Panc1 (cell line): ENCODE measurements around the gene PRPF19. TPM values are rescaled to one million over a fixed set of nuclear protein-coding genes. Genes with fewer than 3 reads are reported as not detected.

Experiments
- ATAC-seq: fragments of 200-7000 bp; cut with Tn5 transposase; 2 replicates; pipeline ENCODE4 v1.9.1; 2020; ENCODE audit warnings: mild to moderate bottlenecking, moderate library complexity
- BruUV-seq: library from RNA; stranded (reverse); fragments of 400-500 nt; replicated peaks from 2 replicates; lab custom pipeline; 2021; lab: Mats Ljungman, UMichigan
- CTCF ChIA-PET: fragments of 300-600 bp; sonication (Branson Sonifier 250); formaldehyde crosslinking; loops from one replicate; lab custom pipeline; 2022; ENCODE audit warnings: antibody characterized with exemption; lab: Charles Lee
- POLR2A ChIA-PET: fragments of 300-600 bp; sonication (Branson Sonifier 250); formaldehyde crosslinking; loops from one replicate; lab custom pipeline; 2022; ENCODE audit warnings: antibody characterized with exemption; lab: Charles Lee
- DNase-seq: peaks from one replicate; pipeline ENCODE4 v3.0.0-alpha.2; 2010; ENCODE audit warnings: low read depth, low spot score
- H3K27ac ChIP-seq: 2 replicates; pipeline ENCODE4 v1.5.1; 2011; ENCODE audit warnings: mild to moderate bottlenecking, low read length, inconsistent platforms
- H3K27me3 ChIP-seq: fragments of 200-500 bp; sonication (Bioruptor generic); 2 replicates; pipeline ENCODE4 v1.6.0; 2014; ENCODE audit warnings: low read length, inconsistent platforms; ENCODE audit not compliant: control insufficient read depth, insufficient read depth
- H3K36me3 ChIP-seq: fragments of 200-500 bp; sonication (Bioruptor generic); 2 replicates; pipeline ENCODE4 v1.5.1; 2014; ENCODE audit warnings: inconsistent platforms, mild to moderate bottlenecking, low read length, moderate library complexity; ENCODE audit not compliant: control insufficient read depth, insufficient read depth
- H3K4me1 ChIP-seq: 2 replicates; pipeline ENCODE4 v1.5.1; 2011; ENCODE audit warnings: inconsistent platforms, mild to moderate bottlenecking, low read length, moderate library complexity; ENCODE audit not compliant: control insufficient read depth, insufficient read depth
- H3K4me3 ChIP-seq, 2 experiments: 2 replicates each; pipeline ENCODE4 v1.5.1; 2011 to 2012; ENCODE audit warnings: low read depth in 2 of 2, low read length in 2 of 2, mild to moderate bottlenecking in 2 of 2, inconsistent platforms in 1 of 2, moderate library complexity in 1 of 2
- H3K9me3 ChIP-seq: fragments of 200-500 bp; sonication (Bioruptor generic); 2 replicates; pipeline ENCODE4 v1.5.1; 2014; ENCODE audit warnings: low read depth, mild to moderate bottlenecking, inconsistent platforms, low read length, moderate library complexity; ENCODE audit not compliant: control insufficient read depth, insufficient read depth
- CTCF ChIP-seq: fragments of 450-650 bp; IDR thresholded peaks from 2 replicates; pipeline ENCODE4 v1.5.1; 2017; ENCODE audit warnings: mild to moderate bottlenecking
- POLR2AphosphoS5 ChIP-seq: IDR thresholded peaks from 2 replicates; pipeline ENCODE4 v1.6.1; 2012; ENCODE audit warnings: mild to moderate bottlenecking, low read depth, low read length, moderate library complexity
- SIN3A ChIP-seq: IDR thresholded peaks from 2 replicates; pipeline ENCODE4 v1.6.1; 2012; ENCODE audit warnings: low read depth, mild to moderate bottlenecking, low read length, moderate library complexity, borderline replicate concordance; ENCODE audit not compliant: insufficient read depth
- TCF7L2 ChIP-seq: IDR thresholded peaks from 2 replicates; pipeline ENCODE4 v1.6.1; 2011; ENCODE audit warnings: mild to moderate bottlenecking, low read depth, low read length, inconsistent platforms
- in situ Hi-C: cut with HindIII; loops from 2 replicates; pipeline ENCODE4 v1.10.0; 2016; ENCODE audit warnings: low sequenced_read_pairs, low pct_unique_long_range_greater_than_20kb
- intact Hi-C: fragments of 100-400 bp; cut with micrococcal nuclease; formaldehyde crosslinking; loops from one replicate; pipeline ENCODE4 v1.10.0; 2022; ENCODE audit not compliant: unreplicated experiment
- total RNA-seq: library from RNA; stranded (reverse); gene quantifications from one replicate; pipeline ENCODE4 v1.2.1, GENCODE V29; 2021; ENCODE audit not compliant: unreplicated experiment
- TF ChIP-seq, protein P1 (sequence below), 2 experiments: IDR thresholded peaks; 2 replicates each; pipeline ENCODE4 v1.6.1; 2011 to 2012; ENCODE audit warnings: low read depth in 2 of 2, control low read depth in 1 of 2, low read length in 1 of 2, mild to moderate bottlenecking in 1 of 2, moderate library complexity in 1 of 2; ENCODE audit not compliant: insufficient read depth in 1 of 2

PRPF19 gene
- total RNA-seq, 1 experiment from 2014 or later = 149 TPM

DNA sequence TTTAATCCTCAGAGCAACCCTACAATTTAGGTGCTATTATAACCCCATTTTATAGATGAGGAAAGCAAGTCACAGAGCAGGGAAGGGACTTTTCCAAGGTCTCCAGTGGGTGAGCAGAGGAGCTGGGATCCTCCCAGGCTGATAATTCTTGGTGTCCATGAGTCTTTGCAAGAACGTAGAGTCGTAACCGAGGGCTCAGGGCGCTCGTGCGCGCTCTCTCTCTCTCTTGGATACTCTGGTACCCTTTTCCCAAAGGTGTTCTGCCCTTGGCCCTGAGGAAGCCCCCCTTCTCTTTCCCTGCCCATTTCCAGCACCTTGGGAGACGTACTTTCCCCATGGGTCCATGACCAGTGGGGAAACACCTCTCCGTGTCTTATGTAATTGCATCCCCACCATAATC is 44.2 kb downstream of the PRPF19 start:
- intact Hi-C loops (no loop called here), in situ Hi-C loops (no loop called here)
- Histone ChIP-seq H3K4me3 (no peak overlapping the region), H3K27me3 (no peaks in the 10 kb centered on the region), H3K36me3 (no peaks in the 10 kb centered on the region), H3K27ac (no peak overlapping the region), H3K9me3 (no peaks in the 10 kb centered on the region), H3K4me1 (no peaks in the 10 kb centered on the region)
- ATAC-seq = no peak
- ChIA-PET POLR2A (no interaction called here), CTCF (no interaction called here)
- no peak for DNase-seq
- no TSS peak for BruUV-seq
- TF ChIP-seq SIN3A = no peak
- TF ChIP-seq POLR2AphosphoS5 = no peak
- TF ChIP-seq, protein P1, sequence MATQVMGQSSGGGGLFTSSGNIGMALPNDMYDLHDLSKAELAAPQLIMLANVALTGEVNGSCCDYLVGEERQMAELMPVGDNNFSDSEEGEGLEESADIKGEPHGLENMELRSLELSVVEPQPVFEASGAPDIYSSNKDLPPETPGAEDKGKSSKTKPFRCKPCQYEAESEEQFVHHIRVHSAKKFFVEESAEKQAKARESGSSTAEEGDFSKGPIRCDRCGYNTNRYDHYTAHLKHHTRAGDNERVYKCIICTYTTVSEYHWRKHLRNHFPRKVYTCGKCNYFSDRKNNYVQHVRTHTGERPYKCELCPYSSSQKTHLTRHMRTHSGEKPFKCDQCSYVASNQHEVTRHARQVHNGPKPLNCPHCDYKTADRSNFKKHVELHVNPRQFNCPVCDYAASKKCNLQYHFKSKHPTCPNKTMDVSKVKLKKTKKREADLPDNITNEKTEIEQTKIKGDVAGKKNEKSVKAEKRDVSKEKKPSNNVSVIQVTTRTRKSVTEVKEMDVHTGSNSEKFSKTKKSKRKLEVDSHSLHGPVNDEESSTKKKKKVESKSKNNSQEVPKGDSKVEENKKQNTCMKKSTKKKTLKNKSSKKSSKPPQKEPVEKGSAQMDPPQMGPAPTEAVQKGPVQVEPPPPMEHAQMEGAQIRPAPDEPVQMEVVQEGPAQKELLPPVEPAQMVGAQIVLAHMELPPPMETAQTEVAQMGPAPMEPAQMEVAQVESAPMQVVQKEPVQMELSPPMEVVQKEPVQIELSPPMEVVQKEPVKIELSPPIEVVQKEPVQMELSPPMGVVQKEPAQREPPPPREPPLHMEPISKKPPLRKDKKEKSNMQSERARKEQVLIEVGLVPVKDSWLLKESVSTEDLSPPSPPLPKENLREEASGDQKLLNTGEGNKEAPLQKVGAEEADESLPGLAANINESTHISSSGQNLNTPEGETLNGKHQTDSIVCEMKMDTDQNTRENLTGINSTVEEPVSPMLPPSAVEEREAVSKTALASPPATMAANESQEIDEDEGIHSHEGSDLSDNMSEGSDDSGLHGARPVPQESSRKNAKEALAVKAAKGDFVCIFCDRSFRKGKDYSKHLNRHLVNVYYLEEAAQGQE (IDR thresholded peaks at IDR 0.05; ENCODE audit: insufficient read depth in 1 of 2, low read depth in 2 of 2, low read length in 1 of 2) = no peak
- TF ChIP-seq CTCF = no peak
- TF ChIP-seq TCF7L2 = no peak

DNA sequence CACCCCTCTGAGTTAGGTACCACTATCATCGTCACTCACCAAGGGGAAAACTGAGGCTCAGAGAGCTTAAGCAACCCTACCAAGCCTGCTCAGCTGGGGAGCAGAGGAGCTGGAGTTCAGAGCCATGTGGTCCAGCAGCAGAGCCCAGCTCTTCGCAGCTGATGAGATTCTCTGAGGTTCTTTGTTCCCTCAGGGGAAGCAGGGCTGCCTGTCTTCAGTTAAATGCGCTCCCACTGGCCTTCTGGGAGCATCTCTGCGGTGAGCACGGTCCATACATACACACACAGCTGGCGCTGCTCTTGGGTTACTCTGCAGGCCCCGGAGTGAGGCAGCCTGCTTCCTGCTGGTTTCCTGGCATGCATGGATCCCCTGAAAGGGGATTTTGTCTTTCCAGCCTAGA is 45.4 kb downstream of the PRPF19 start:
- Histone ChIP-seq H3K9me3 (no peaks in the 10 kb centered on the region), H3K4me3 (no peak overlapping the region), H3K27ac (no peak overlapping the region), H3K36me3 (no peaks in the 10 kb centered on the region), H3K4me1 (no peaks in the 10 kb centered on the region), H3K27me3 (no peaks in the 10 kb centered on the region)
- ChIA-PET POLR2A (interaction anchor here (0.6 kb wide), 1 partner anchor 567 kb away, joined by 4 read pairs; no protein-coding TSS in a partner anchor), CTCF (no interaction called here)
- no TSS peak for BruUV-seq
- intact Hi-C loops = no loop called here
- no peak for DNase-seq
- in situ Hi-C loops = no loop called here
- ATAC-seq = no peak
- no peak for TF ChIP-seq SIN3A
- no peak for TF ChIP-seq CTCF
- TF ChIP-seq POLR2AphosphoS5 = no peak
- TF ChIP-seq, protein P1 (IDR thresholded peaks at IDR 0.05; ENCODE audit: insufficient read depth in 1 of 2, low read depth in 2 of 2, low read length in 1 of 2) = no peak
- no peak for TF ChIP-seq TCF7L2
